Neural progenitor cell (in vitro differentiated cells): Measurements from ENCODE around the gene PRICKLE1. TPM values are rescaled to one million over a fixed set of nuclear protein-coding genes. Genes with fewer than 3 reads are reported as not detected.
"Not testable (repeated sequence)": the region's sequence is repeated elsewhere in the genome, so short reads cannot be mapped to it uniquely, and the experiment has no call there.

ENCODE experiments used
- DNase-seq: peaks from one replicate; pipeline ENCODE4 v3.0.0-alpha.2; 2016; ENCODE audit warnings: low spot score
- H2AFZ ChIP-seq: fragments of 200-600 bp; sonication (generic); replicated peaks from 2 replicates; pipeline ENCODE4 v1.6.1; 2016; ENCODE audit warnings: antibody characterized with exemption
- H3F3A ChIP-seq: fragments of 200-600 bp; sonication (generic); 2 replicates; pipeline ENCODE4 v1.6.1; 2016; ENCODE audit warnings: antibody characterized with exemption, low read depth
- H3K27ac ChIP-seq: fragments of 200-600 bp; sonication (generic); 2 replicates; pipeline ENCODE4 v1.5.1; 2016; ENCODE audit warnings: mild to moderate bottlenecking
- H3K27me3 ChIP-seq: fragments of 200-600 bp; sonication (generic); 2 replicates; pipeline ENCODE4 v1.6.1; 2016; ENCODE audit warnings: mild to moderate bottlenecking, moderate library complexity
- H3K36me3 ChIP-seq: fragments of 200-600 bp; sonication (generic); 2 replicates; pipeline ENCODE4 v1.5.1; 2016
- H3K4me1 ChIP-seq: fragments of 200-600 bp; sonication (generic); 2 replicates; pipeline ENCODE4 v1.6.1; 2016; ENCODE audit warnings: mixed run types
- H3K4me2 ChIP-seq: fragments of 200-600 bp; sonication (generic); 2 replicates; pipeline ENCODE4 v1.6.1; 2016
- H3K4me3 ChIP-seq: fragments of 200-600 bp; sonication (generic); 2 replicates; pipeline ENCODE4 v1.5.1; 2016
- H3K79me2 ChIP-seq: fragments of 200-600 bp; sonication (generic); 2 replicates; pipeline ENCODE4 v1.6.1; 2016; ENCODE audit warnings: low read depth
- H3K9ac ChIP-seq: fragments of 200-600 bp; sonication (generic); 2 replicates; pipeline ENCODE4 v1.6.1; 2016
- H3K9me3 ChIP-seq: fragments of 200-600 bp; sonication (generic); 2 replicates; pipeline ENCODE4 v1.5.1; 2016; ENCODE audit warnings: low read depth
- H4K20me1 ChIP-seq: fragments of 200-600 bp; sonication (generic); 2 replicates; pipeline ENCODE4 v1.6.1; 2016; ENCODE audit warnings: low read depth
- H3K27ac Mint-ChIP-seq: 3 replicates; pipeline ENCODE4 v1.8.0; 2021; ENCODE audit warnings: mixed read lengths
- H3K27me3 Mint-ChIP-seq: 2 replicates; pipeline ENCODE4 v1.8.0; 2022; ENCODE audit warnings: low read depth, mild to moderate bottlenecking, inconsistent platforms, moderate library complexity, mixed read lengths; ENCODE audit not compliant: insufficient read depth
- H3K36me3 Mint-ChIP-seq: 3 replicates; pipeline ENCODE4 v1.8.0; 2021; ENCODE audit warnings: mixed read lengths
- H3K4me1 Mint-ChIP-seq: 3 replicates; pipeline ENCODE4 v1.8.0; 2021; ENCODE audit warnings: mixed read lengths
- H3K4me3 Mint-ChIP-seq: 3 replicates; pipeline ENCODE4 v1.8.0; 2021; ENCODE audit warnings: mild to moderate bottlenecking, moderate library complexity, mixed read lengths
- H3K9me3 Mint-ChIP-seq: 3 replicates; pipeline ENCODE4 v1.8.0; 2020; ENCODE audit warnings: mixed read lengths
- EZH2 ChIP-seq: fragments of 200-600 bp; sonication (generic); IDR thresholded peaks from 2 replicates; pipeline ENCODE4 v1.6.1; 2017; ENCODE audit warnings: antibody characterized with exemption, mild to moderate bottlenecking, moderate library complexity
- EZH2phosphoT487 ChIP-seq: fragments of 200-600 bp; sonication (generic); IDR thresholded peaks from 2 replicates; pipeline ENCODE4 v1.6.1; 2017; ENCODE audit warnings: antibody characterized with exemption
- total RNA-seq: library from RNA; depleted of rRNA; stranded (reverse); fragments of >200 nt; gene quantifications from 2 replicates; pipeline ENCODE4 v1.2.3, GENCODE V29; 2015; ENCODE audit warnings: low replicate concordance
- TF ChIP-seq, protein P1 (sequence below): fragments of 200-600 bp; sonication (generic); IDR thresholded peaks from 2 replicates; pipeline ENCODE4 v1.5.1; 2017; ENCODE audit warnings: antibody characterized with exemption, mild to moderate bottlenecking

Gene PRICKLE1
- total RNA-seq, 1 donor from 2014 or later = 4.0 TPM

DNA sequence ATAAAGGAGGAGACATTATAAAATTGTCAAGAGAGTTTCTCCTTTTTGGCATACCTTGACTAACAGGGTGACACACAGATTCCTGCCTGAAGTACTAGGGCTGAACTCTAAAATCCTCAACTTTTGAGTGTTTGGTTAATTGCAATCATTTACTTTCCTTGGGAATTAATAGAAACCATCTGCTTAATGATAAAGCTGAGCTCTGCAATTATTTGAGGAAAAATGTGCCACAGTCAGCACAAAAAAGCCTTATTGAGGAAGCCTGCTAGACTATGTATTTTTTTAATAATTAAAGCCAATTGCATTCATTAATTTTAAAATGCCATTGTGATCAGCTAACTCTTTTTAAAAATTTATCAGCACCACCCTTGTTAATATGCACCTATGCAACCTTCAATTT, 38.7 kb downstream of the PRICKLE1 start:
- H3K79me2 ChIP-seq = no peaks in the 10 kb centered on the region
- peaks cover 54% of the 10 kb centered on the region for H3K27me3 ChIP-seq
- no peaks in the 10 kb centered on the region for H4K20me1 ChIP-seq
- no peak overlapping the region for H2AFZ ChIP-seq
- TF ChIP-seq, protein P1, sequence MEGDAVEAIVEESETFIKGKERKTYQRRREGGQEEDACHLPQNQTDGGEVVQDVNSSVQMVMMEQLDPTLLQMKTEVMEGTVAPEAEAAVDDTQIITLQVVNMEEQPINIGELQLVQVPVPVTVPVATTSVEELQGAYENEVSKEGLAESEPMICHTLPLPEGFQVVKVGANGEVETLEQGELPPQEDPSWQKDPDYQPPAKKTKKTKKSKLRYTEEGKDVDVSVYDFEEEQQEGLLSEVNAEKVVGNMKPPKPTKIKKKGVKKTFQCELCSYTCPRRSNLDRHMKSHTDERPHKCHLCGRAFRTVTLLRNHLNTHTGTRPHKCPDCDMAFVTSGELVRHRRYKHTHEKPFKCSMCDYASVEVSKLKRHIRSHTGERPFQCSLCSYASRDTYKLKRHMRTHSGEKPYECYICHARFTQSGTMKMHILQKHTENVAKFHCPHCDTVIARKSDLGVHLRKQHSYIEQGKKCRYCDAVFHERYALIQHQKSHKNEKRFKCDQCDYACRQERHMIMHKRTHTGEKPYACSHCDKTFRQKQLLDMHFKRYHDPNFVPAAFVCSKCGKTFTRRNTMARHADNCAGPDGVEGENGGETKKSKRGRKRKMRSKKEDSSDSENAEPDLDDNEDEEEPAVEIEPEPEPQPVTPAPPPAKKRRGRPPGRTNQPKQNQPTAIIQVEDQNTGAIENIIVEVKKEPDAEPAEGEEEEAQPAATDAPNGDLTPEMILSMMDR = no peak
- no peak for TF ChIP-seq EZH2
- TF ChIP-seq EZH2phosphoT487 = no peak
- H3K4me3 ChIP-seq = no peak overlapping the region
- no peaks in the 10 kb centered on the region for H3F3A ChIP-seq
- no peaks in the 10 kb centered on the region for H3K9me3 ChIP-seq
- no peak overlapping the region for H3K4me2 ChIP-seq
- no peaks in the 10 kb centered on the region for H3K36me3 ChIP-seq
- no peak overlapping the region for H3K4me3 Mint-ChIP-seq
- no peak for DNase-seq
- H3K36me3 Mint-ChIP-seq = no peaks in the 10 kb centered on the region
- H3K27ac Mint-ChIP-seq = no peak overlapping the region
- no peak overlapping the region for H3K27ac ChIP-seq
- no peaks in the 10 kb centered on the region for H3K4me1 ChIP-seq
- no peaks in the 10 kb centered on the region for H3K9me3 Mint-ChIP-seq
- H3K9ac ChIP-seq = no peak overlapping the region
- H3K27me3 Mint-ChIP-seq = peaks cover 2% of the 10 kb centered on the region
- H3K4me1 Mint-ChIP-seq = peaks cover 6% of the 10 kb centered on the region

DNA sequence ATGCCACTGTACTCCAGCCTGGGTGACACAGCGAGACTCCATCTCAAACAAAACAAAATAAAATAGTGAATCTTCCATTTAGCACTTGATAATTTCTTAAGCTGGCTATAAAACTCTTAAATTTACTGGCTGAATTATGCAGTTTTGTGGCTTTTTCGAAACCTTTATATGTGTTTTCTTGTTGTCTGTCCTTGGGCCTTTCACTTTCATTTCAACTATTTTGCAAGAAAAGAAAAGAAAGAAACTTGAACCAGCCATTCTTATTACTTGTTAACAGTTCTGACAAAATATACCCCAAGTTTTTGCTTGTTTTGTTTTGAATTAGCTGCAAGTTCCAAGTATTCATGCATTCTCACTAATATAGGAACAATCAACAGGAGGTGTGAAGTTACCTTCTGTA, 42.8 kb downstream of the PRICKLE1 start:
- Mint-ChIP-seq H3K4me3 (no peak overlapping the region), H3K36me3 (no peaks in the 10 kb centered on the region), H3K27me3 (peaks cover 2% of the 10 kb centered on the region), H3K4me1 (no peaks in the 10 kb centered on the region), H3K9me3 (no peaks in the 10 kb centered on the region), H3K27ac (no peak overlapping the region)
- no peak for DNase-seq
- Histone ChIP-seq H3K4me2 (no peak overlapping the region), H4K20me1 (no peaks in the 10 kb centered on the region), H3K36me3 (no peaks in the 10 kb centered on the region), H3K27ac (no peak overlapping the region), H3K79me2 (no peaks in the 10 kb centered on the region), H3F3A (no peaks in the 10 kb centered on the region), H3K4me1 (no peaks in the 10 kb centered on the region), H3K27me3 (peaks cover 21% of the 10 kb centered on the region), H2AFZ (no peak overlapping the region), H3K9ac (no peak overlapping the region), H3K4me3 (no peak overlapping the region), H3K9me3 (no peaks in the 10 kb centered on the region)
- TF ChIP-seq, protein P1 = no peak
- TF ChIP-seq EZH2phosphoT487 = no peak

GRCh38 chr12:42541965-42542364, 47.6 kb downstream of the PRICKLE1 start:
- H2AFZ ChIP-seq = no peak overlapping the region
- H3K27ac ChIP-seq = no peak overlapping the region
- H3K4me3 Mint-ChIP-seq = no peak overlapping the region
- no peaks in the 10 kb centered on the region for H3K4me1 ChIP-seq
- H3K9me3 Mint-ChIP-seq = no peaks in the 10 kb centered on the region
- no peaks in the 10 kb centered on the region for H4K20me1 ChIP-seq
- no peak for TF ChIP-seq EZH2phosphoT487
- TF ChIP-seq EZH2 = no peak
- TF ChIP-seq, protein P1 = no peak
- DNase-seq = no peak
- no peak overlapping the region for H3K9ac ChIP-seq
- no peaks in the 10 kb centered on the region for H3F3A ChIP-seq
- no peaks in the 10 kb centered on the region for H3K9me3 ChIP-seq
- H3K36me3 Mint-ChIP-seq = no peaks in the 10 kb centered on the region
- no peaks in the 10 kb centered on the region for H3K4me1 Mint-ChIP-seq
- no peak overlapping the region for H3K27ac Mint-ChIP-seq
- H3K4me3 ChIP-seq = no peak overlapping the region
- H3K27me3 ChIP-seq = no peaks in the 10 kb centered on the region
- no peaks in the 10 kb centered on the region for H3K27me3 Mint-ChIP-seq
- no peaks in the 10 kb centered on the region for H3K36me3 ChIP-seq
- H3K4me2 ChIP-seq = no peak overlapping the region
- no peaks in the 10 kb centered on the region for H3K79me2 ChIP-seq

GRCh38 chr12:42541308-42541707, 48.2 kb downstream of the PRICKLE1 start:
- not testable (repeated sequence) for H3K9me3 ChIP-seq, H3F3A ChIP-seq, H3K79me2 ChIP-seq, H3K4me3 Mint-ChIP-seq, H2AFZ ChIP-seq, H3K4me1 Mint-ChIP-seq, H3K36me3 Mint-ChIP-seq, H3K27me3 ChIP-seq, H3K4me3 ChIP-seq, H3K27ac ChIP-seq, H3K27ac Mint-ChIP-seq, H3K4me1 ChIP-seq, DNase-seq, H3K9ac ChIP-seq, H4K20me1 ChIP-seq, H3K4me2 ChIP-seq, H3K9me3 Mint-ChIP-seq, H3K36me3 ChIP-seq, H3K27me3 Mint-ChIP-seq
